Measurements from ENCODE around the gene UBTF.
A peak's percentile ranks its signal among the peaks of the same experiment; 100 is the strongest.

UBTF gene

DNA sequence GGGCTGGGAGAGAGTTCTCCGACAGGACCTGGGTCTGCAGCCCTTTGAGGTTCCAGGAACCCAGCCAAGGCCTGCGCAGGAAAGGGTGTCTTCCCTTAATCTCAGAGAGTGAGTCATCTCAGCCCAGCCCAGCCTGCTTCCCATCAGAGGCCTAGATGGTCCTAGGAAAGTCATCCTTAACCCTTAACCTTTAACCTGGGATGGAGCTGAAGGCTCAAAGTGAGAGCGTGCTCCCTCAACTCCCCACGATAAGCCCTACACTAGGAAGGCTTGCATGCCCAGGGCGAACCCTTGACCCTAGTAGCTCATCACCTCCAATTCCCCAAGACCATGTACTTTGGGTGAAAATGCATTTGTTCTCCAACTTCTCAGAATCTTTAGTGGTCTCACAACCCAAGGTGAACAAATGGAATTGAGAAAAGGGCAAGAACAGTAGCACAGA, 15.0 kb downstream of the UBTF start:
- H3K4me3 ChIP-seq (ENCODE audit: low read depth, low read length), result no peak overlapping the region
- DNase-seq, result peak; percentile 48
- in situ Hi-C loops (cut with HindIII; ENCODE audit: low pct_ligation_motif_present, low sequenced_read_pairs), result loop anchor here (10.0 kb wide), 1 partner anchor 120 kb away; the partner anchor contains the start of gene SLC25A39
- H3K27me3 ChIP-seq (replicated peaks), result no peaks in the 10 kb centered on the region
- no peak overlapping the region for H3K27ac ChIP-seq
- peaks cover 20% of the 10 kb centered on the region for H3K36me3 ChIP-seq (replicated peaks)
- TF ChIP-seq, protein P1, sequence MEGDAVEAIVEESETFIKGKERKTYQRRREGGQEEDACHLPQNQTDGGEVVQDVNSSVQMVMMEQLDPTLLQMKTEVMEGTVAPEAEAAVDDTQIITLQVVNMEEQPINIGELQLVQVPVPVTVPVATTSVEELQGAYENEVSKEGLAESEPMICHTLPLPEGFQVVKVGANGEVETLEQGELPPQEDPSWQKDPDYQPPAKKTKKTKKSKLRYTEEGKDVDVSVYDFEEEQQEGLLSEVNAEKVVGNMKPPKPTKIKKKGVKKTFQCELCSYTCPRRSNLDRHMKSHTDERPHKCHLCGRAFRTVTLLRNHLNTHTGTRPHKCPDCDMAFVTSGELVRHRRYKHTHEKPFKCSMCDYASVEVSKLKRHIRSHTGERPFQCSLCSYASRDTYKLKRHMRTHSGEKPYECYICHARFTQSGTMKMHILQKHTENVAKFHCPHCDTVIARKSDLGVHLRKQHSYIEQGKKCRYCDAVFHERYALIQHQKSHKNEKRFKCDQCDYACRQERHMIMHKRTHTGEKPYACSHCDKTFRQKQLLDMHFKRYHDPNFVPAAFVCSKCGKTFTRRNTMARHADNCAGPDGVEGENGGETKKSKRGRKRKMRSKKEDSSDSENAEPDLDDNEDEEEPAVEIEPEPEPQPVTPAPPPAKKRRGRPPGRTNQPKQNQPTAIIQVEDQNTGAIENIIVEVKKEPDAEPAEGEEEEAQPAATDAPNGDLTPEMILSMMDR (IDR thresholded peaks at IDR 0.05; ENCODE audit: low read depth, low read length, missing control alignments), result no peak

DNA sequence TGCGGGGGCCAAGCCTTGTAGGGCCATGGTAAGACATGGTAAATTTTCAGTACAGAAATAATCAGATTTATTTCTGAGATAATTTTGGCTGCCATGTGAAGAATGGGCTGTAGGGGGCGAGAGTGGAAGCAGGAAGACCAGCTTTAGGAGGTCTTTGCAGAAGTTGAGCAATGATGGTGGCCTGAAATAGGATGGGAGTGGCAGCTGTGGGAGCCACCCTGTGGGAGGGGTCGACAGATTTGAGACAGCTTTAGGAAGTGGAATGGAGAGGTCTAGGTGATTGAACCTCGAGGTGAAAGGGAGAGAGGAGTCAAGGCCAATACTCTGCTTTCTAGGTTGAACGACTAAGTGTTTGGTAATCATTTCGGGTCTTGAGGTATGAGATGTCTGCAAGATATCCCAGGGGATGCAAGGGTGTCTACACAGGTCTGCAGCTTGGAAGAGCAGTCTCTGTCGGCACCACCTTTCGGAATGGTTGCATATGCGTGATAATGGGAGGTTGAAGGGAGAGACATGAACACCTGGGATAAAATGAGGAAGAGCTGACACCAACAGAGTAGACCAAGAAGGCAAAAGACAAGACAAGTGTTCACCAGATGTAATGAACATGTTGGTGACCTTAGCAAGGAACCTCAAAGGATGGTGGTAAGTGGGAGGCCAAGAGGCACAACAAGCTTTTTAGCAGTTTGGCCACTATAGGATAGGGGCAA, 15.6 kb downstream of the UBTF start:
- no peak overlapping the region for H3K4me3 ChIP-seq (ENCODE audit: low read depth, low read length)
- H3K27ac ChIP-seq, result no peak overlapping the region
- DNase-seq, result no peak
- TF ChIP-seq, protein P1 (IDR thresholded peaks at IDR 0.05; ENCODE audit: low read depth, low read length, missing control alignments), result peak; percentile 88
- H3K27me3 ChIP-seq (replicated peaks), result no peaks in the 10 kb centered on the region
- peaks cover 14% of the 10 kb centered on the region for H3K36me3 ChIP-seq (replicated peaks)
- in situ Hi-C loops (cut with HindIII; ENCODE audit: low pct_ligation_motif_present, low sequenced_read_pairs), result loop anchor here (10.0 kb wide), 1 partner anchor 121 kb away; the partner anchor contains the start of gene SLC25A39

DNA sequence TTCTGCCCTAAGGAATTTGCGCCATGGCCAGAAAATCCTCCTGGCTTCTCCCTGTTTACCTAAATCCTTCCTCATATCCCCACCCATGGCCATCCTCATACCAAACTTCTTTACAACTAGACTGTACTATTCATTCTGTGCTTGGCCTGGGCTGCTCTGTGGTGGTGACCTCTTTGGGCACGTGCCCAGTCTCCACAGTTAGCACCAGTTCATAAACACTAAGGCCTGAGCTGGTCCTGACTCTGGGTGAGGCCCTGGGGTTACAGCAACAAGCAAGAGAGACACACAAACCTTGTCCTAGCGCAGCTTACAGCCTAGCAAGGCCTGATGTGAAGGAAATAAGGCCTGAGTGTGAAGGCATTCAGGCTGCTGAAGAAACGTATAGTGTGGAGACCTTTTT, 16.7 kb downstream of the UBTF start:
- Histone ChIP-seq H3K27ac (no peak overlapping the region), H3K36me3 (replicated peaks) (peaks cover 9% of the 10 kb centered on the region), H3K27me3 (replicated peaks) (no peaks in the 10 kb centered on the region), H3K4me3 (ENCODE audit: low read depth, low read length) (no peak overlapping the region)
- in situ Hi-C loops (cut with HindIII; ENCODE audit: low pct_ligation_motif_present, low sequenced_read_pairs), result loop anchor here (10.0 kb wide), 1 partner anchor 122 kb away; the partner anchor contains the start of gene SLC25A39
- no peak for DNase-seq
- TF ChIP-seq, protein P1 (IDR thresholded peaks at IDR 0.05; ENCODE audit: low read depth, low read length, missing control alignments), result no peak

DNA sequence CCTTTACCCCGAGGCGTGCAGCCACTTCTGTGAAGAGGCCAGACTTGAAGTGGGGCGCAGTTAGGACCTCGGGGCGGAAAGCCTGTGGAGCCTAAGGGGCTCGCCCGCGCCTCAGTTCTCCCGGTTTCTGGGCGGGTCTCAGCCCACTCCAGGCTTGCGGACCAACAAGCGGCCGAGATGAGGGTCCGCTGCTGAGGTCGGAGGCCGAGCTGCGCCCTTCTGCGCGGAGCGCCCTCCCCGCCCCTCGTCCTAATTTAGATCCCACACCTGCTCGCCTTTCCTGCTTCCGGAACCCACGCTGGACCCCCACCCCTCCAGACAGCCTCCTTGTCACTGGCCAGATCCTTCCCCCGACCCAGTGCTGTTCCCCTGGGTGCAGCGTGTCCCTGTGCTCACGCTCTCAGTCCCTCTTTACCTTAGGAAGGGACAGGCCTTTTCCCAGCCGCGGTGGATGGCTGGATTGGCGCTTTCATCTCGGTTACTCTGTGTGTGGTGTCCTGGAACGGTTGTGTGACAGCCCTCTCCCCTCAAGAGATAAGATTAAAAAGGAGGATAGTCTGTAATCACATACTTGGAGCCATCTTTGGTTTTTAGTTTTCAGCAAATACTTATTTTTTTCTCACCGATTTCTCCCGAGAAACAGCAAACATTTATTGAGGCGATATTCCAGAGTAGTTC, 18.9 kb downstream of the UBTF start:
- TF ChIP-seq, protein P1 (IDR thresholded peaks at IDR 0.05; ENCODE audit: low read depth, low read length, missing control alignments), result no peak
- in situ Hi-C loops (cut with HindIII; ENCODE audit: low pct_ligation_motif_present, low sequenced_read_pairs), result loop anchor here (10.0 kb wide), 1 partner anchor 124 kb away; the partner anchor contains the start of gene SLC25A39

DNA sequence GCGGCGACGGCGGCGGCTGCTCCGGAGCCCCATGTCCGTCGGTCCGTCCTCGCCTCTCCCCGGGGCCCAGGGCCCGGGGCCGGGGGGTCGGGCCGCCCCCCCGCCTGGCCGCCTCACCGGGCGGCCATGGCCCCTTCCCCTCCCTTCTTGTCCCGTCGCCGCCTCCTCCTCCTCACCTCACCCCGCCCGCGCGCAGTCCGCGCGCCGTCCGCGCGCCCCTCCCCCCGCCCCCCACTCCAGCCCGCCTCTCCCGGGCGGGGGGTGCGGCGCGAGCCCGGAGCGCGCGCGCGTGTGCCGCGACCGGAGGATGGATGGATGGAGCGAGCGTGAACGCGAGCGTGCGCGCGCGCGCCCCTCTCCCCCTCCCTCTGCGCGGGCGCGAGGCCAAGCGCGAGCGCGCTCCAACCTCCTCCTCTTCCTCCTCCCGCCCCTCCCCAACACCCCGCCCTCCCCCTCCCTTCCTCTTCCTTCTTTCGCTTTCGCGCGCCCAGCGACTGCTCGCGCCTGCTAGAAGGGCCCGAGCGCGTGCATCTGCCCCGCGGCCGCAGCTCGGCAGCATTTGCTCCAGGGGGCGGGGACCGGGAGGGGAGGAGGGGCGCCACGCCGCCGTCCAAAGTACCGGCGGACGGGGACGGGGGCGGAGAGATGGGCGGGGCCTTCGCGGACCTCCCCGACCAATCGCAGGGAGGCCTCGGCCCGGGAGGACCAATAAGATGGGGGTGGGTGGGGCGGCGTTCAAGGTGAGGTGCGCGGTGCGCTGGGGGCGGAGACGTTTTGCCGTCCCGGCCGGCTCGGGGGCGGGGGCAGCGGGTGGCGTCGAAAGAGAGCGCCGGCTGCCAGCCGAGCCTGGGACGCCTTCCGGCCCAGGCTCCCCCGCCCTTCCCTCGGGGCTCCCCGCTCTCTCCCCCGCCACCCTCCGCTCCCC, 19.7 kb downstream of the UBTF start, which contains the start of gene ATXN7L3:
Gene ATXN7L3, minus strand, starts transcription at position 332 of the 925 bp plus-strand sequence. CDS start 1,814 bp downstream, outside the sequence.
- TF ChIP-seq, protein P1 (IDR thresholded peaks at IDR 0.05; ENCODE audit: low read depth, low read length, missing control alignments), result no peak
- Histone ChIP-seq H3K4me3 (ENCODE audit: low read depth, low read length) (peak within 1 kb of the TSS; percentile 76), H3K36me3 (replicated peaks) (peaks cover 20% of the 10 kb centered on the region), H3K27ac (peak within 1 kb of the TSS; percentile 81), H3K27me3 (replicated peaks) (no peaks in the 10 kb centered on the region)
- in situ Hi-C loops (cut with HindIII; ENCODE audit: low pct_ligation_motif_present, low sequenced_read_pairs), result loop anchor here (10.0 kb wide), 1 partner anchor 125 kb away; the partner anchor contains the start of gene SLC25A39
- peak; percentile 98 for DNase-seq

More for the DNA sequence above, 18.9 kb downstream of the UBTF start:
- Histone ChIP-seq H3K27ac (peak overlapping the region; percentile 81), H3K36me3 (replicated peaks) (peaks cover 12% of the 10 kb centered on the region), H3K27me3 (replicated peaks) (no peaks in the 10 kb centered on the region), H3K4me3 (ENCODE audit: low read depth, low read length) (peak overlapping the region; percentile 64)
- no peak for DNase-seq

Data from brain microvascular endothelial cell (primary cell).